ENCODE data around the gene LYZL1.

GRCh38 chr10:29268011-29268410 lies 20.9 kb upstream of the LYZL1 start:
- TF ChIP-seq CTCF (IDR thresholded peaks at IDR 0.05; ENCODE audit: poor library complexity, severe bottlenecking) (no peak), POLR2AphosphoS5 (IDR thresholded peaks at IDR 0.05) (no peak), REST (IDR thresholded peaks at IDR 0.05; ENCODE audit: borderline replicate concordance) (no peak), EZH2 (IDR thresholded peaks at IDR 0.05; ENCODE audit: borderline replicate concordance, insufficient read depth, low read length, poor library complexity, severe bottlenecking) (no peak), EP300 (conservative IDR thresholded peaks at IDR 0.05; ENCODE audit: poor library complexity, severe bottlenecking) (no peak), RAD21 (conservative IDR thresholded peaks at IDR 0.05) (no peak), TAF1 (IDR thresholded peaks at IDR 0.05; ENCODE audit: low read depth) (no peak)
